Left cardiac atrium (tissue), 4 donors: ENCODE measurements around the gene ESYT3. TPM values are rescaled to one million over a fixed set of nuclear protein-coding genes. Genes with fewer than 3 reads are reported as not detected.

Experiments used
- ATAC-seq, 2 donors: fragments of 200-7000 bp; cut with Tn5 transposase; one replicate each; pipeline ENCODE4 v1.9.1; 2020; ENCODE audit warnings: mild to moderate bottlenecking in 2 of 2, moderate library complexity in 2 of 2
- DNase-seq: peaks from one replicate; pipeline ENCODE4 v3.0.0-alpha.2; 2020
- intact Hi-C, 2 donors: fragments of 100-400 bp; cut with DNase I; formaldehyde crosslinking; loops; one replicate each; pipeline versions ENCODE4 v1.14.1 to v1.15.1; 2022 to 2023
- total RNA-seq, 2 donors: library from RNA; stranded (reverse); fragmentation: NEBNext Ultra II Directional; extraction: Animal tissue kit (Norgen Biotek cat#: 25700); gene quantifications; one replicate each; pipeline ENCODE4 v1.2.1, GENCODE V29; 2021
- donor health status: DM: no; HTN: yes; CAD: no.
- donor health status: DM: no; HTN: yes; CAD: no; lungs with severe emphysema.
- donor health status: DM: yes; HTN: yes; CAD: no.
- donor health status: Dilated cardiomyopathy.

ESYT3 gene
- total RNA-seq, 2 donors from 2014 or later = 0.52 to 0.91 TPM

DNA sequence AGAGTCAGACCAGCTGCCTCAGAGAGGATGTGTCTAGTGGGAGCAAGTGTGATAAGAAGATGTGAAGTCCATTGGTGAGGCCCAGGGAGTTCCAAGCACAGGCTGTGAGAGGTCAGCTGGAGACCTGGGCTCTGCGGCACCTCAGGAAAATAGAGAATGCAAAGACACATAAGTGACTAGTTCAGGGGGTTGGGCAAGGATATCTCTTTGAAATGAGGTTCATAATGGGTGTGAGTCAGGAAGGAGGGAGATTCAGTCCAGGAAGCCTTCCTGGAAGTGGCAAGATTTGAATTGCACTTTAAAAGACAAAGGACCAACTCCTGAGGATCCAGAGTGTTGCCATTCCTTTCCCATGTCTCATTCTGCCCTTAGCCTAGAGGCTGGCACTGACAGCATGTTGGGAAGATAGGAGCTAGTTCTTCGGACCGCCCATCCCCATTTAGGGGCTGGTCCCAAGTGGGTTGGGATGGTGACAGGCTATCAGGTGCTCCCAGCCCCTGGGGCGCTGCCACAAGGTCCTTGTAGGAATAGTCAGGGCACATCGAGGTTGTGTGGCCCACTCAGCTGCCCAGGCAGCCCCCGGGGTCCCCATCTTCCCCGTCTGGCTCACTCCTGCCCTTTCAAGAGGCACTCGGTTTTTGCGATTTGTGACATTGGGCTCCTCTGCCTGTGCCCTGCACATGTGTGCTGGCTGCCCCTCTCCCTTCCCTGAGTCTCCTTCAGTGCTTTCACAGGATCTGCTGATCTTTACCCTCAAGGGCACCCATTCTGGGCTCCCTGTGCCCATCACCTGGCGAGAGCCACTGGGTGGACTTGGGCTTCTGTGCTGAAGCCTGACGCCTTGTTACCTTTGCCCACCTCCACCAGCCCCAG lies 23.7 kb downstream of the ESYT3 start:
- intact Hi-C loops = no loop called here
- DNase-seq (no peak), ATAC-seq (no peak)

DNA sequence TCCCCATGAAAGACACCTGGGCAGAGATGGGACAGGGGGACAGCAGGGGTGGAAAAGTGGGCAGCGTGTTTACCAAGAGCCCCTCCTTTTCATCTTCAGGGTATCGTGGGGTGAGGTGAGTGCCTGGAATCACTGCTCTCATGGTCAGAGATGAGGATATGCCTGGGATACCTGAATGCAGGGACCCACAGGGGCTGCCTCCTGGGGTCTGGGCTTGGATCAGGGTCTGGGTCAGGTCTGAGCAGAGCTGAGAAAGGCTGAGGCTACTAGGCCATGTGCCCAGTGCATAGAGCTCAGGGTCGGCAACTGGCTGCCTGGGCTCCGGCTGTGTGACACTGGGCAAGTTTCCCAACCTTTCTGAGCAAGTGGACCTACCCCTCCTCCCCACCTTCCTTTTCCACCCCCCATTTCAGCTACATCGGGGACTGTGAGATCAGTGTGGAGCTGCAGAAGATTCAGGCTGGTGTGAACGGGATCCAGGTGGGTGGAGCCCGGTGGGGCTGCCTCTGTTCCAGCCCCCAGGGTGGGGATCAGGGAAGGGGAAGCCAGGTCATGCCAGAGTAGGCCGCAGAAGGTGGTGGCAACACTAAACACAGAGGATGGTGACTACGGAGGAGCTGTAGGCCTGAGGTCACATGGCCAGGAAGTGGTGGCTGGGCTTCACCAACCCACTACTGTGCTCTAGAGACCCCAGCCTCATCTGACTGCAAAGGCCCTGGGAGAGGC lies 24.5 kb downstream of the ESYT3 start:
- intact Hi-C loops = no loop called here
- ATAC-seq = no peak
- no peak for DNase-seq

DNA sequence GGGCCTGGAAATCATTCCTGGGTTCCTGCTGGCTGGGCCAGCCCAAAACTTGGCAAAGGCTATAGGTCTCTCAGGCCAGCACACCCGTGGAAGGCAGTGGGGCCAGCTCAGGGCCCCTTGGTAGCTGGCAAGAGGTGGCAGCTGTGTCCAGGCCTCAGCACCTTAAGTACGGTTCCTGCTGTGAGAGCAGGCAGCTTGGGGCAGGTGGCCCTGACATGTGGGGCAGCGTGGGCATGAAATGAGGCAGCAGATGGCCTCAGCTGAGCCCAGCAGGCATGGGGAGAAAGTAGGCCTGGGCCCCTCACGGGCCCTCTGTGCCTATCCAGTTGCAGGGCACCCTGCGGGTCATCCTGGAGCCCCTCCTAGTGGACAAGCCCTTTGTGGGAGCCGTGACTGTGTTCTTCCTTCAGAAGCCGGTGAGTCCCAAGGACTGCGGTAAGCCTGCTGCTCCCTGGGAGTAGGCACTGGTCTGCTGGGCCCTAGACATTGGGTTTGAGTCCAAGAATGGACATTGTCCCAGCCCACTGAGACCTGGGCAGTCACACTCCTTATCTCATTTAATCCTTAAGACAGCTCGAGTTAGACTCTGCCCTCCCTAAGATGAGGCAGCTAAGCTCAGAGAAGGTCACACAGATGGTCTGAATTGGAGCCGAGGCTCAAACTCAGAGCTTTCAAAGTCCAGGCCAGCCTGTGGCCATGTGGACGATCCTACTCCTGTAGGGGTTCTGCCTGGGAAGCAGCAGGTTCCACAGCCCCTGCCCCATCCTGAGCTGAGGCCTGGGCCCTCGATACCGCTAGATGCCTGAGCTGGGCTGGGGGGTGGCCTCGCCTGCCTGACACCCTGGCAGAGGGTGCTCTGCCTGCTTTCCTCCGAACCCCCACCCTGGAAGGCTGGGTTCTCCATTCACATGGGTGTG lies 25.5 kb downstream of the ESYT3 start:
- ATAC-seq = peak in 1 of 2 donors; percentile 27
- intact Hi-C loops = no loop called here
- DNase-seq = no peak

- DNase-seq = no peak
- peak in 1 of 2 donors; percentile 50 for ATAC-seq
- intact Hi-C loops = no loop called here
These were observed 26.3 kb downstream of the ESYT3 start for GRCh38 chr3:138460536-138461205.

DNA sequence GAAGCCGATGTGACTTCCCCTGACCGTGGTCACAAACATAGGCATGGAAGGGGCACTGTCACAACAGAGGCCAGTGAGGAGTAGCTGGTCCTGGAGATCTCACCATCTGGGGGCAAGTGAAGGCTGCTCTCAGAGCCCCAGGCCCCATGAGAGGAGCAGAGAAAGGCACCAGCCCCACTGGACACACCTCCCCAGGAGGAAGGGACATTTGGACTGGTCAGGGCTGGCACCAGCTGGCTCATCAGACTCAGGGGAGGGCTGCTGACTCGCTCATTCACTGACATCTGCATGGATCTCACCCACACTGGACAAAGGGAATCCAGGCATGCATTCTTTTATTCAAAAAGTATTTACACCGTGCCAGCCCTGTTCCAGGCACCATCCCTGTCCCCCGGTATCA lies 26.8 kb downstream of the ESYT3 start:
- DNase-seq (no peak), ATAC-seq (peak in 1 of 2 donors; percentile 11)
- intact Hi-C loops = no loop called here

GRCh38 chr3:138461896-138462295 lies 27.5 kb downstream of the ESYT3 start:
- ATAC-seq = no peak
- no peak for DNase-seq
- intact Hi-C loops = no loop called here

GRCh38 chr3:138463724-138464490 lies 29.5 kb downstream of the ESYT3 start:
- intact Hi-C loops = no loop called here
- ATAC-seq (no peak), DNase-seq (no peak)

DNA sequence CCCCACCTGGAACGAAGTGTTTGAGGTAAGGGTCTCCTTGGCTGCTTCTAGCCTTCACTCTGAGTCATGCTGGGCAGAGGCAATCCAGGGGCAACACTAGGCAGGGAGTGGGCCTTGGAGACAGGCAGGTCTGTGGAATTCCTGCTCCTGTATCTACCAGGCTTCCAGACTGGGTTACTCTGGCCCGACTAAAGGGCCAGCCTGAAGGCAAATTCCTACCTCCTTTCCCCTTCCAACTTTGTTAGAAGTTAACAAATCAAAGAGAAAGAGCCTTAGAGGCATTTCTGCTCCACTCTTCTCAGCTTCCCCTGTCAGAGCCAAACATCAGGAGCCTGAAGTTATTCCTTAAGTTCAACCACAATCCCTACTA lies 30.1 kb downstream of the ESYT3 start:
- intact Hi-C loops = no loop called here
- DNase-seq (no peak), ATAC-seq (no peak)

DNA sequence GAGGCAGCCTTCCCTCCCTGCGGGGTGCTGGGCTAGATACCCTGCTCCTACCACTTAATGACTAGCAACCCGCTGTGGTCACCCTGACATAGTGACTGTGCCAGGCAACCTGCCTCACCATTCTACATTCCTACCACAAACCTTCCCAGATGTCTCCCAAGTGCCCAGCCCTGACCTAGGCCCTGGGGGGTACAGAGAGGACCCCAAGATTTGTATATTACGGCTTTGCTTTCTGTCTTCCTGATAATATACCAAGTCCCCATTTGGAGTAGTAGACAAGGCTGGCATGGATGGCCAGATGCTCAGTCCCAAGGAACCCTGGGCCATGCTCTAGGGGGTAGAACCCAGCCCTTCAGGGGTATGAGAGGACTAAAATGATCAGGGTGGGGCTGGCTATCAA lies 31.0 kb downstream of the ESYT3 start:
- ATAC-seq (no peak), DNase-seq (no peak)
- intact Hi-C loops = no loop called here

DNA sequence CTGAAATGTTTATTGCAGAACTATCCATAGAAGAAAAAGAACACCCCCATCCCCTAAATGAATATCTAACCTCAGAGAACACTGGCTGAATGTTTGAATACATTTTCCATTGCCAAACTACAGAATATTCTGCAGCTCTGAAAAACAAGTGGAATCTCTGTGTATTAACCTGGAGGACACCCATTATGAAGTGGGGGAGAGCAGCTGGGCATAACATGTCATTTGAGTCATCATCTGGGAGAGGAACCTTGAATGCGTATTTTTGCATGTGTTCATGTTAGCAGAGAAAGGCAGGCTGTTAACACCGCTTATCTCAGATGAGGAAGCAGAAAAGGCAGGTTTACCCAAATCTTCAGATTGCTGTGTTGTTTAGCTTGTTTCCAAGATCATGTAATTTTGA lies 31.5 kb downstream of the ESYT3 start:
- ATAC-seq = no peak
- intact Hi-C loops = no loop called here
- no peak for DNase-seq

- intact Hi-C loops = no loop called here
- ATAC-seq (no peak), DNase-seq (no peak)
These were observed 33.5 kb downstream of the ESYT3 start for GRCh38 chr3:138467931-138468330.

- intact Hi-C loops = no loop called here
- ATAC-seq (no peak), DNase-seq (no peak)
These were observed 34.0 kb downstream of the ESYT3 start for GRCh38 chr3:138468451-138468850.

GRCh38 chr3:138468886-138469285 lies 34.5 kb downstream of the ESYT3 start:
- peak; percentile 23 to 34 for ATAC-seq
- intact Hi-C loops = no loop called here

DNA sequence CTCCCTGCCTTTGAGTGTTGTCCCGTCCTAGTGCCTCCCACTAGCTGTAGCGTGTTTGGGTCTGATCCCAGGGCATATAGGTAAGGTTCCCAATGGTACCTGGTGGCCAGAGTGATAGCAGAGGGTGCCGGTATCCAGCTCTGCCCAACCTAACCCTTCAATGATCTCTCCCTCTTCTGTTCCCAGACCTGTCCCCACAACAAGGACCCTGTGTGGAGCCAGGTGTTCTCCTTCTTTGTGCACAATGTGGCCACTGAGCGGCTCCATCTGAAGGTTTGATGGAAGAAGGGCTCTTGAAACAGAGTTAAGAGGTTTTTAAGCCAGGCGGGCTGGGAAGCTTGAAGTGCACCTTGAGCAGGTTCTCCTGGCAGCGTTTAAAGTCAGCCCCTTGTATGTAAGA lies 35.5 kb downstream of the ESYT3 start:
- intact Hi-C loops = no loop called here
- ATAC-seq = no peak
- DNase-seq = no peak

More at GRCh38 chr3:138468886-138469285, 34.5 kb downstream of the ESYT3 start:
- no peak for DNase-seq

GRCh38 chr3:138470687-138471086 lies 36.3 kb downstream of the ESYT3 start:
- no peak for DNase-seq
- ATAC-seq = peak; percentile 24 to 34
- intact Hi-C loops = no loop called here

DNA sequence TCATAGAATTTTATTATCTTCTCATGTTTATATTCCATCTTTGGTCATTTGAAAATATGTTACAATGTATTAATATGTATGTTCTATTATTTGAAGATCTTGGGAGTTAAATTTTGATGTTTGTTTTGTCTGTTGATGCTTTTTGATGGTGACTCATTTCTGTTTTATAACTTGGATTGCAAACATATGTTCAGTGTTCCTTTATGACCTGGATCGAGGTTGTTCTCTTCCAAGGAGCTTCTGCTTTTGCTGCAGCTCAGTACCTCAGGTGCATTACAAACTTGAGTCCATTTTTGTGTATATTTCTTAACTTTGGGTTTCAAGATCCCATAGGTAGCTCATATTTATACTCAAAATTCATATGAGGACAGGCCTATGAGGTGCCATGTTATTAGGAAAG lies 37.1 kb downstream of the ESYT3 start:
- intact Hi-C loops = no loop called here
- no peak for ATAC-seq

GRCh38 chr3:138472141-138472825 lies 37.9 kb downstream of the ESYT3 start:
- ATAC-seq (no peak), DNase-seq (no peak)
- intact Hi-C loops = no loop called here

More for the DNA sequence above, 37.1 kb downstream of the ESYT3 start:
- DNase-seq = no peak

- no peak for ATAC-seq
- DNase-seq = no peak
- intact Hi-C loops = no loop called here
These were observed 39.0 kb downstream of the ESYT3 start for GRCh38 chr3:138473391-138473790.
